WTC11 (cell line): ENCODE measurements around the gene DPP10.

ENCODE experiments used
- E2F1 ChIP-seq: sonication (generic); formaldehyde crosslinking; IDR thresholded peaks from 2 replicates; pipeline ENCODE4 v1.8.0; 2022; ENCODE audit warnings: mild to moderate bottlenecking, missing genetic modification reagents
- TEAD4 ChIP-seq: sonication (generic); formaldehyde crosslinking; IDR thresholded peaks from 2 replicates; pipeline ENCODE4 v1.8.0; 2022; ENCODE audit warnings: mild to moderate bottlenecking, missing genetic modification reagents
- TF ChIP-seq, protein P1 (sequence below): fragments of 200-600 bp; IDR thresholded peaks from 2 replicates; pipeline ENCODE4 v1.8.0; 2022; ENCODE audit warnings: antibody characterized with exemption

GRCh38 chr2:114699423-114699944 is 257.0 kb downstream of the DPP10 start:
- TF ChIP-seq E2F1: no peak
- TF ChIP-seq, protein P1, sequence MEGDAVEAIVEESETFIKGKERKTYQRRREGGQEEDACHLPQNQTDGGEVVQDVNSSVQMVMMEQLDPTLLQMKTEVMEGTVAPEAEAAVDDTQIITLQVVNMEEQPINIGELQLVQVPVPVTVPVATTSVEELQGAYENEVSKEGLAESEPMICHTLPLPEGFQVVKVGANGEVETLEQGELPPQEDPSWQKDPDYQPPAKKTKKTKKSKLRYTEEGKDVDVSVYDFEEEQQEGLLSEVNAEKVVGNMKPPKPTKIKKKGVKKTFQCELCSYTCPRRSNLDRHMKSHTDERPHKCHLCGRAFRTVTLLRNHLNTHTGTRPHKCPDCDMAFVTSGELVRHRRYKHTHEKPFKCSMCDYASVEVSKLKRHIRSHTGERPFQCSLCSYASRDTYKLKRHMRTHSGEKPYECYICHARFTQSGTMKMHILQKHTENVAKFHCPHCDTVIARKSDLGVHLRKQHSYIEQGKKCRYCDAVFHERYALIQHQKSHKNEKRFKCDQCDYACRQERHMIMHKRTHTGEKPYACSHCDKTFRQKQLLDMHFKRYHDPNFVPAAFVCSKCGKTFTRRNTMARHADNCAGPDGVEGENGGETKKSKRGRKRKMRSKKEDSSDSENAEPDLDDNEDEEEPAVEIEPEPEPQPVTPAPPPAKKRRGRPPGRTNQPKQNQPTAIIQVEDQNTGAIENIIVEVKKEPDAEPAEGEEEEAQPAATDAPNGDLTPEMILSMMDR: no peak
- no peak for TF ChIP-seq TEAD4 (CRISPR knock-in tag)
